GM21390 (cell line): ENCODE data around the gene RNF4.

Source experiments
- ATAC-seq: cut with Tn5 transposase; IDR thresholded peaks from one replicate; pipeline ENCODE4 v1.9.1; 2021; ENCODE audit not compliant: unreplicated experiment

RNF4 gene

GRCh38 chr4:2437475-2438215, 31.3 kb upstream of the RNF4 start:
- ATAC-seq: no peak

GRCh38 chr4:2438822-2439718, 29.8 kb upstream of the RNF4 start:
- no peak for ATAC-seq

- ATAC-seq: peak; percentile 92
Measured at GRCh38 chr4:2441393-2442174, 27.3 kb upstream of the RNF4 start.

GRCh38 chr4:2442175-2442993, 26.5 kb upstream of the RNF4 start:
- ATAC-seq: no peak

- no peak for ATAC-seq
Measured at GRCh38 chr4:2443061-2443730, 25.7 kb upstream of the RNF4 start.

GRCh38 chr4:2443956-2444740, 24.8 kb upstream of the RNF4 start:
- no peak for ATAC-seq

- no peak for ATAC-seq
Measured at GRCh38 chr4:2445130-2445529, 23.8 kb upstream of the RNF4 start.

- no peak for ATAC-seq
Measured at GRCh38 chr4:2445571-2445970, 23.3 kb upstream of the RNF4 start.

- no peak for ATAC-seq
Measured at GRCh38 chr4:2446656-2447564, 22.0 kb upstream of the RNF4 start.

- no peak for ATAC-seq
Measured at GRCh38 chr4:2448589-2448988, 20.3 kb upstream of the RNF4 start.

GRCh38 chr4:2449051-2449450, 19.9 kb upstream of the RNF4 start:
- ATAC-seq: no peak

GRCh38 chr4:2449511-2450392, 19.2 kb upstream of the RNF4 start:
- ATAC-seq: no peak

GRCh38 chr4:2450394-2451035, 18.4 kb upstream of the RNF4 start:
- ATAC-seq: no peak

GRCh38 chr4:2451036-2451520, 17.8 kb upstream of the RNF4 start:
- no peak for ATAC-seq

GRCh38 chr4:2451821-2452785, 16.8 kb upstream of the RNF4 start:
- ATAC-seq: no peak
